GM12875 (cell line): Measurements from ENCODE around the gene GRK5.

Source experiments
- H3K4me3 ChIP-seq: one replicate; pipeline ENCODE4 v1.5.1; 2011; ENCODE audit warnings: low read depth, low read length, control low read depth
- TF ChIP-seq, protein P1 (sequence below): IDR thresholded peaks from 2 replicates; pipeline ENCODE4 v1.5.1; 2011; ENCODE audit warnings: low read depth, mild to moderate bottlenecking, control low read depth, inconsistent platforms, low read length, moderate library complexity, borderline replicate concordance; ENCODE audit not compliant: insufficient read depth

The GRK5 gene

DNA sequence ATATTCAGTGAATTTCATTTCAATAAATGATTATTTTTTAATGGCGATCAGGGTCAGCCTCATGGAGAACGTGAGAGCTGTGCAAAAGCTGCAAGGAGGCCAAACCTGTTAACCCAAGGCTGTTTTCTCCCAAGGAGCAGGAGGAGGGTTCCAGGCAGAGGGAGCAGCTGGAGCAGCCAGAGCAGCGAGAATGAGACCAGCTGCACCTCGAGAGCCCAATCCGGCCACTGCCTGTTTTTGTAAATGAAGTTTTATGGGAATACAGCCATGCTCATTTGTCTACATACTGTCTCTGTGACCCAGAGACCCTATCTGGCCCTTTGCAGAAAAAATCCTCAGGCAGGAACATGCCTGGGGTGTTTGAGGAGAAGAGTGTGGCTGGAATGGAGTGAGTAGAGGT lies 104.9 kb downstream of the GRK5 start:
- H3K4me3 ChIP-seq: no peak overlapping the region
- TF ChIP-seq, protein P1, sequence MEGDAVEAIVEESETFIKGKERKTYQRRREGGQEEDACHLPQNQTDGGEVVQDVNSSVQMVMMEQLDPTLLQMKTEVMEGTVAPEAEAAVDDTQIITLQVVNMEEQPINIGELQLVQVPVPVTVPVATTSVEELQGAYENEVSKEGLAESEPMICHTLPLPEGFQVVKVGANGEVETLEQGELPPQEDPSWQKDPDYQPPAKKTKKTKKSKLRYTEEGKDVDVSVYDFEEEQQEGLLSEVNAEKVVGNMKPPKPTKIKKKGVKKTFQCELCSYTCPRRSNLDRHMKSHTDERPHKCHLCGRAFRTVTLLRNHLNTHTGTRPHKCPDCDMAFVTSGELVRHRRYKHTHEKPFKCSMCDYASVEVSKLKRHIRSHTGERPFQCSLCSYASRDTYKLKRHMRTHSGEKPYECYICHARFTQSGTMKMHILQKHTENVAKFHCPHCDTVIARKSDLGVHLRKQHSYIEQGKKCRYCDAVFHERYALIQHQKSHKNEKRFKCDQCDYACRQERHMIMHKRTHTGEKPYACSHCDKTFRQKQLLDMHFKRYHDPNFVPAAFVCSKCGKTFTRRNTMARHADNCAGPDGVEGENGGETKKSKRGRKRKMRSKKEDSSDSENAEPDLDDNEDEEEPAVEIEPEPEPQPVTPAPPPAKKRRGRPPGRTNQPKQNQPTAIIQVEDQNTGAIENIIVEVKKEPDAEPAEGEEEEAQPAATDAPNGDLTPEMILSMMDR: no peak

DNA sequence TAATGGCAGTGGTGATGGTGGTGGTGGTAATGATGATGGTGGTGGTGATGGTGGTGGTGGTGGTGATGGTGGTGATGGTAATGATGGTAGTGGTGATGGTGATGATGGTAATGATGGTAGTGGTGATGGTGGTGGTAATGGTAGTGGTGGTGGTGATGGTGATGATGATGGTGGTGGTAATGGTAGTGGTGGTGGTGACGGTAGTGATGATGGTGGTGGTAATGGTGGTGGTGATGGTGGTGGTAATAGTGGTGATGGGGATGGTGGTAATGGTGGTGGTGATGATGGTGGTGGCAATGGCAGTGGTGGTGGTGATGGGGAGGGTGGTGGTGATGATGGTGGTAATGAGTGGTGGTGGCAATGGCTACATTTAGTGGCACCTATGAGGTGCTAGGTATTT lies 105.7 kb downstream of the GRK5 start:
- no peak overlapping the region for H3K4me3 ChIP-seq
- TF ChIP-seq, protein P1: no peak

DNA sequence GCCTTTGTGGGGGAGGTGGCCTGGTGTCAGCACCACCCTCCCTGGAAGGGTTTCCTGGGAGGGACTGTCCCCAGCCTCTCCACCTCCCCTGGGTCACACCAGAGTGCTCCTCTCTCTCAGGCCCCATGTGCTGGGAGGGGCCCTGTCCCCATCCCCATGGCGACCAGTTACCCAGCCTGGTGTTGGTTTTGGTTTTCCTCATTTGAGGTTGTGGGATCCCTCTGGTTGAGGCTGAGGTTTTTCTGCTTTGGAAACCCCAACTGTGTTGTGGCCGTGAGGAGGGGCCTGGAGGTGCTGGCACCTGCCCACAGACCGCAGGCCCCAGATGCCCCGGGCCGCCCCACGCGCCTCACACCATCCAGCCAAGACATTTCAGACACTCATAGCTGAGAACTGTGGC lies 106.3 kb downstream of the GRK5 start:
- H3K4me3 ChIP-seq: peak overlapping the region; percentile 8
- TF ChIP-seq, protein P1: no peak

DNA sequence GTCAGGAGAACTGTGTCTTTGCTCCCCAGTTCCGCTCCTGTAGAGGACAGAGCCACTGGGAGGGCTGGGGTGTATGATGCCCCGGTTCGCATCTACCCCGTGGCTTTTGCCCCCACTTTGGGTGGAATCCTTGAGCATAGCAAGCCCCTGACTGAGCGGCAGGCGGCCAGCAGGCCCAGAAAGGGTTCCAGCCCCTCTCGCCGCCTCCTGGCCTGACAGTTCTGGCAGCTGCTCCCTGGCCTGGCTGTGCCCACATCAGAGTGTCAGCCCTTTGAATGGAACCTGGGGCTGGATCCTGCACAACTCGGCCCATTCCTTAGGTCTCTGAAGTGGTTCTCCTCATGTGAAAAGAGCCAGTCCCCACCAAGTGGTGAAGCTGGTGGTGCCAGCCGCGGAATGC lies 106.7 kb downstream of the GRK5 start:
- TF ChIP-seq, protein P1: no peak

GRCh38 chr10:119314486-119314885 lies 107.1 kb downstream of the GRK5 start:
- no peak overlapping the region for H3K4me3 ChIP-seq
- TF ChIP-seq, protein P1: no peak

More for the DNA sequence above, 106.7 kb downstream of the GRK5 start:
- no peak overlapping the region for H3K4me3 ChIP-seq

- TF ChIP-seq, protein P1: no peak
- H3K4me3 ChIP-seq: no peak overlapping the region
Measured at GRCh38 chr10:119315128-119316001, 108.0 kb downstream of the GRK5 start.

- TF ChIP-seq, protein P1: no peak
Measured at GRCh38 chr10:119316002-119316358, 108.6 kb downstream of the GRK5 start.

More at GRCh38 chr10:119316002-119316358, 108.6 kb downstream of the GRK5 start:
- H3K4me3 ChIP-seq: no peak overlapping the region
